Measurements from ENCODE around the gene MAP4K4.

Gene MAP4K4

DNA sequence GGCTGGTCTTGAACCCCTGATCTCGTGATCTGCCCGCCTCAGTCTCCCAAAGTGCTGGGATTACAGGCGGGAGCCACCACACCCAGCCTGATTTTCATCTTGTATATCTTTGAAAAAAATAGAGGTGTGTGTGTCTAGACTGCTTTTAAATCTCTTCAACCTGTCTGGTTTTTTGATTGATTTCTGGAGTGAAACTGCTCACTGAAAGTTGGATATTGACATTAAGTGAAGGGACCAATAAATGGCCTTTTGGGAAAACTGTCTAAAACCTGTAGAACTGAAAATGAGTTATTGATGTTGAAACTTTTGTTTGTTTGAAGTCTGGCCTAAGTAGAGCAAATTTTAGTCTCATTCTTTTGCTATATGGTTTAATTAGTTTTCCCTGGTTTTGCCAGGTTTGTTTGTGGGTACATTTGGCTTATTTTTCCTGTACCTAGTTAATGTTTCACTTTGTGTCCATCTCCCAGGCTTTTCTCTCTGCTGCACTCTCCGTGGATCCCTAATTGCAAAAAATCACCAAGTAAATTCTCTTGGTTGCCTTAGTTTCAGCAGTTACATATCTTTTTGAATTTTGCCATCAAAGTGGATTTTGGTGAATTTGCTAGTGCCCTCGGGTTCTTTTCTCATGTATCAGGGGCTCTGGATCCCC is 144.3 kb downstream of the MAP4K4 start:
- DNase-seq (ENCODE audit: low read depth): no peak

DNA sequence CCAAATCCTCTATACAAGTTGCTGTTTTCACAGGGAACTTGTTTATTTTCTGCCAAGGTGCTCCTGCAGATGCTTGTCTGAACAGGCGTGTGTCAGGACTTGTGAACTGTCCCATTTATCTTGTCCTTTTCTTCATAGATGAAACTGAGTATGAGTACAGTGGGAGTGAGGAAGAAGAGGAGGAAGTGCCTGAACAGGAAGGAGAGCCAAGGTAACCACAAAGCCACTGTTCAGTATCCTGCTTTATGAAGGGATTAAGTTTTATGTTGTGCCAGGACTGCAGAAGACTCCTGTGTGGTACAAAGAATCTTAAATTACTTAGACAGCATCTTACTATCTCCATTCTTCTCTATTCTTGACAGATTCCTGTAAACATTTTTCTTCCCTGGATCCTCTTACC is 145.0 kb downstream of the MAP4K4 start:
- DNase-seq (ENCODE audit: low read depth): no peak

DNA sequence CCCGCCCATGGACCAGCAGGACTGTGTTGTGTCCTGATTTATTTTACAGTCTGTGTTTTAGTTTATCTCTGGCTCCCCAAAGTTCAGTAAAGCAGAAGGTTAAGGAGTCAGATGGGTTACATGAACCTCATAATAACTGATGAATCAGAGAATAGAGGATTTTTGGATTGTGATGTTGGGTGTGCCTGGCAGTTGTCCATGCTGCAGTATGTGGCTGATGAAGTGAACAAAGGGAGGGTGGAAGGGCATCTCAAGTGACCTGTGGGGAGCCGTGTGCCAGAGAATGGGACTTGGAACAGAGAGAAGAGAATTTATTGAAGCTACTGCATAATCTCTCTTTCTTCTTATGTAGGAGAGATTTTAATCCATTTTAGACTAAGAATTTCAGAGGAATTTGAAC is 145.5 kb downstream of the MAP4K4 start:
- DNase-seq (ENCODE audit: low read depth): no peak

DNA sequence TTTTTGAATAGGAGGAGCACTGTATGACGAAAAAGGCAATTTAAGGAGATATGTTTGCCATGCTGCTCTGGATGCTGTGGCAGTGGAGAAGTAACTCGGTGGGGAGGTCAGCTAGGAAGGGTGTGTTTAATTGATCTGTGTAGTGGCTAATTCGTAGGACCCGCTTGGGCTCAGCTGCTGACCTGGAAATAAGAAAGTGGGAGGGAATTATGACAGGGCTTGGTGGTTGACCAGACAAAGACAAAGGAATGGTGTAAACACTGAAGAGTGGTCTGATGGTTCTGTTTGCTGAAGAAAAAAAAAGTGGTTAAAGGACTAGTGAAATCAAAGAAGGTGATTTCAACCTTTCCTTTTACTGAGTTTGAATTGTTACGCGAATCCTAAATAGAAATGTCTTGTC is 146.0 kb downstream of the MAP4K4 start:
- no peak for DNase-seq (ENCODE audit: low read depth)

DNA sequence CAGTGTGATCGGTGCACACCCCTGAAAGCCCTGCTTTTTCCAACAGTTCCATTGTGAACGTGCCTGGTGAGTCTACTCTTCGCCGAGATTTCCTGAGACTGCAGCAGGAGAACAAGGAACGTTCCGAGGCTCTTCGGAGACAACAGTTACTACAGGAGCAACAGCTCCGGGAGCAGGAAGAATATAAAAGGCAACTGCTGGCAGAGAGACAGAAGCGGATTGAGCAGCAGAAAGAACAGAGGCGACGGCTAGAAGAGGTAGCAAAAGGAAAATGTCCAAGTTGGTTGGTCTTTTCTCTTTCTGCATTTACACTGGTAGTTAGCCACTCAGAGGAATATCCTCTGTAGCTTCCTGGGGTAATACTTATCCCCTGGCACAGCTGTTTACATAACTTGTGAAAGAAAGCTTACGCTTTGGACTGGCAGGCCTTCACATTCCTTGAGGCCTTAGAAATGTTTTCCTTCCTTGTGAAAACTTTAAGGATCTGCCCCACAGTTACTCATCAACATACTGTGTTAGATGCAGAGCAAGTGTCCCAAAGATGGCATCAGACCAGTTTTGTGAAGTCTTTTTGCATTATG is 146.6 kb downstream of the MAP4K4 start:
- DNase-seq (ENCODE audit: low read depth): no peak

DNA sequence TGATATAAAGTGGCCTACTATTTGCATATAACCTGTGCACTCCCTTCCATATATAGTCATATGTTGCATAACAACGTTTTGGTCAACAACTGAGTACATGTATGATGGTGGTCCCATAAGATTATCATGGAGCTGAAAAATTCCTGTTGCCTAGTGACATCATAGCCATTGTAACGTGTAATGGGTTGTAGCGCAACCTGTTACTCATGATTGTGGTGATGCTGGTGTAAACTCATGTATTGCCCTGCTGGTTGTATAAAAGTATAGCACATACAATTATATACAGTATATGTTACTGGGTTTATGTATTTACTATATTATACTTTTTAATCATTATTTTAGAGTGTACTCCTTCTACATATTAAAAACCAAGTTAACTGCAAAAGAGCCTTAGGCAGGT is 149.5 kb downstream of the MAP4K4 start:
- DNase-seq (ENCODE audit: low read depth): no peak

DNA sequence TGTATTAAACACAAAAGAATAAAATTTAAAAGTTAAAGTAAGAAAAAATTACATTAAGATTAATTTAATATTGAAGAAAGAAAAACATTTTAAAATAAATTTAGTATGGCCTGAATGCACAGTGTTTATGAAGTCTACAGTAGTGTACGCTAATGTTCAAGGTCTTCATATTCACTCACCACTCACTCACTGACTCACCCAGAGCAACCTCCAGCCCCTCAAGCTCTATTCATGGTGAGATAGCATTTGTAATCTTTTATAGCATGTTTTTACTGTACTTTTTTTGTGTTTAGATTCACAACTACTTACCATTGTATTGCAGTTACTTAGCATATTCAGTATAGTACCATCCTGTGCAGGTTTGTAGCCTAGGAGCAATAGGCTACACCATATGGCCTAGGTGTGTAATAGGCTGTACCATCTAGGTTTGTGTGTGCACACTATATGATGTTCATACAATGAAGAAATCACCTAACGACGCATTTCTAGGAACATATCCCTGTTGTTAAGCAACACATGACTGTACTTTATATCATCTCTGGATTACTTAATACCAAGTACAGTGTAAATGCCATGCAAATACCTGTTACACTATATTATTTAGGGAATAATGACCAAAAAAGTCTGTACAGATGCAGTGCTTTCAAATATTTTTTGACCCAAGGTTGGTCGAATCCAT is 150.3 kb downstream of the MAP4K4 start:
- DNase-seq (ENCODE audit: low read depth): no peak

DNA sequence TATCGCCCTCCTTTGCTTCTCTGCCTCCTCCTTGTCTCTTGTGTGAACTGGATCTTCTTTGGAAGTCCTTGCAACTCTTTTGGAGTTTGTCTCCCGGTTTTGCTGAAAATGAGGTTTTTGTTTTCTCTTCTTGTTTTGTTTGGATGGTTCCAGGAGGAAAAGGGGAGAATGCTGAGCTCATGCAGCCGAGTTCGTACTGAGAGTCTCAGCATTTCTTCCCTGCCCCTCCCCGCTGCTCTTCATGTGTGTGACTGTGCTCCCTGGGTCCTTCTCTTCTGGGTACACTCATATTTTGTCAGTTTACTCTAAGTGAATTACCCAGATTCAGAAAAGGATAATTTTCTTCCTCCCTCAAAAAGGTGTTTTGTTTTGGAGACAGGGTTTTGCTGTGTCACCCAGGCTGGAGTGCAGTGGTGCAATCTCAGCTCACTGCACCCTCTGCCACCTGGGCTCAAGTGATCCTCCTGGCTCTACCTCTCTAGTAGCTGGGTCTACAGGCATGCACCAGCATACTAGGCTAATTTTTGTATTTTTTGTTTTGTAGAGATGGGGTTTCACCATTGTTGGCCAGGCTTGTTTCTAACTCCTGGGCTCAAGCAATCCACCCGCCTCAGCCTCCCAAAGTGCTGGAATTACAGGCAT is 151.4 kb downstream of the MAP4K4 start:
- no peak for DNase-seq (ENCODE audit: low read depth)

DNA sequence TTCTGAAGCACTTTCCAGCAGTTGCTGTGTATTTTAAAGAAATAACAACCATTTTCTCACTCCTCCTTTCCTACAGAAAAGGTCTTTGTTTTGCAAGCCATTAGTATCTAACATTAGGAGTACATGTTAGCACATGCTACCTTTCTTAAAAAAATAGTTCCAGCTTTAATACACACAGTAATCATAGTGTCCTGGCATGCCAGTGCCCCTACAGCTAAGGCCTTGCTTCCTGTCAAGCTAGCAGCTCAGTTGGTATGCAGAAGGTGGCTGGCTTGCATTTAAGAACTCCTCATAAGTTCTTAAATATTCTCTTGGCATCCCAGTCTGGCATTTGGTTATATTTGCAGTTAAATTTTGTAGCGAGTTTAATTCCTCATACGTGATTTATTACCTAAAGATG is 152.9 kb downstream of the MAP4K4 start:
- DNase-seq (ENCODE audit: low read depth): no peak

DNA sequence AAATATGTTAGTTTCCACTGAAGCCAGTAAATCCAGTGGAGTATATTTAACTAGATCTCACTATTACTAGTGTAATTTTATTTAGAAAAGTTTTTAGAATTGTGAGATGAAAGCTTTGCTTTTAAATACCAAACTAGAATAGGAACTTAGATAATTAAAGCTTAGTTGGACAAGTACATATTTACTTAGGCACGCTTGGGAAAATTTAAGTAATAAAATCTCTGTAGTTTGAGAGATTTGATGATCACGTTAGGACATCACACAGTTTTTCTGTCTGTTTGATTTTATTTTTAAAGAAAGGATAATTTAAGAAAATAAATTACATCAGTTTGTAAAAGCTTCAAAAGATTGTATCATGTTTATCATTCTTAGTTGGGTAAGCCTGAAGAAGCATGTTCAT is 153.5 kb downstream of the MAP4K4 start:
- DNase-seq (ENCODE audit: low read depth): no peak

DNA sequence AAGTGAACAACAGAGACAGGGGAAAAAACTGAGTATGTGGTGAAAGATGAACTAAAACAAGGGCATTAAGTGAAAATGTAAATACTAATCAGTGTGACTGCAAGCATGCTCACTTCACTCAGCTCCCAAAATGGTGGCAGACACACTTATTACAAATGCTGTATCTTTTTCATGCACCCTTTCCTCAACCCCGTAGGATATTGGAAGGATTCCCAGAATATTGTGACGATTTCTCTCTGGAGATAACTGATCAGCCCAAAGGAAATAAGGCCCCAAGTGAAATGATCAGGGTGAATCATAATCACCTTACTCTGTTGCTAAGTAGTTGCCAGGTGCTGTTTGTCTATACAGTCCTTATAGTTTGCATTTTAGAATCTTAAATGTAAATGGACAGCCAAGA is 155.3 kb downstream of the MAP4K4 start:
- DNase-seq (ENCODE audit: low read depth): no peak

DNA sequence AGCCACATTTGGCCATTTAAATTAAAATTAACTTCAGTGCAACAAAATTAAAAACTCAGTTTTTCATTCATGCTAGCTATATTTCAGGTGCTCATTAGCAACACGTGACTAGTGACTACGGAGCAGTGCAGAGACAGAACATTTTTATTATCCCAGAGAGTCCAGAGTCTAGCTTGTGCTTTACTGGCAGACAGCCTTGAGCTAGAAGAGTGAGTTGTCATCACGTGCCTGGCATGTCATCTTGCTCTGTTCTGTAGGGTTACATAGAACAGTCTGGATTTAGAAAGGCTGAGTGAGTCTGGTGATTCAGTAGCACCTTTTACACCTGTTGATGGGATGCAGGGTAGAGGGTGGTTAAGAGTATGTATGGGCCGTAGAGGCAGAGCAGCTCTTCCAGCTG is 157.4 kb downstream of the MAP4K4 start:
- no peak for DNase-seq (ENCODE audit: low read depth)

DNA sequence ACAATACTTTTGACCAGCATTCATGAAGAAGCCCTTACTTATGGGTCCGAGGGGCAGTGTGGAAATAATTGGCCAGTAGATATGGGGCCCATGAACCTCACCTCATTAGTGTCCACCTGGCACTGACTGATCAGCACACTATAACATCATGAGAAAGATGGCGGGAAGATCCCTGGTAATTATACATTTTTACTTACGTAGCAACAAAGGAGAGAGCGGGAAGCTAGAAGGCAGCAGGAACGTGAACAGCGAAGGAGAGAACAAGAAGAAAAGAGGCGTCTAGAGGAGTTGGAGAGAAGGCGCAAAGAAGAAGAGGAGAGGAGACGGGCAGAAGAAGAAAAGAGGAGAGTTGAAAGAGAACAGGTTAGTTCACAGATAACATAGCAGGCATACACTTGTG is 158.3 kb downstream of the MAP4K4 start:
- DNase-seq (ENCODE audit: low read depth): no peak

DNA sequence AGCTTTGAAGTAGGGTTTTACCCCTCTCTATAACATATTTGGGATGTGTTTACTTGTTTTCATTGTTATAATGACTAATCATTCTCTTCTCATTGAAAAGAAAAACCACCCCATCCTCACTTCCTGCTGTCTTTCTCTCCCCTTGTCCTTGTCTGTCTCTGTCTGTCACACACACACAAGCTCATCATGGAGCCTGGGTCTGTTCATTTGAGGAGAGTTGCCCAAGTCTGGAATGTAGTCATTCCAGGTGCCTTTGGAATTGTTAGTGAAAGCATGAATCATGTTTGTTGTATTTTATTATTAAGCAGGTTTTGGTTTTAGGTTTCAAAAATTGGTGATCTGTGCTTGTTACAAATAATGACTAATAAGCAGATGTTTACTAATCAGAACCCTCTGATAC is 160.7 kb downstream of the MAP4K4 start:
- DNase-seq (ENCODE audit: low read depth): no peak

DNA sequence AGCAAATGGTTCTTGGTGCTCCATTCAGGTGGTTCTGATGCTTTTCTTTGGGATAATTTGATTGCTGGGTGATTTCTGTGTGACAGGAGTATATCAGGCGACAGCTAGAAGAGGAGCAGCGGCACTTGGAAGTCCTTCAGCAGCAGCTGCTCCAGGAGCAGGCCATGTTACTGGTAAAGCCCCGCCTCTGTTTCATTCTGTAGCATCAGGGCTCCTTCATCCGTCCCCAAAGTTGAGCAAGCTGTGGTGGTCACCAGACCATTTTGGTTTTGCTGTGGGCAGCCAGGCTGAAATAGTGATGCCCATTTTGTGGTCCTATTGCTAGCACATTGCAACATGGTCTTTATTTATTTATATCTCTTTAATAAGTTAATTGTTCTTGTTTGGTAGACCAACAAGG is 161.4 kb downstream of the MAP4K4 start:
- DNase-seq (ENCODE audit: low read depth): no peak

DNA sequence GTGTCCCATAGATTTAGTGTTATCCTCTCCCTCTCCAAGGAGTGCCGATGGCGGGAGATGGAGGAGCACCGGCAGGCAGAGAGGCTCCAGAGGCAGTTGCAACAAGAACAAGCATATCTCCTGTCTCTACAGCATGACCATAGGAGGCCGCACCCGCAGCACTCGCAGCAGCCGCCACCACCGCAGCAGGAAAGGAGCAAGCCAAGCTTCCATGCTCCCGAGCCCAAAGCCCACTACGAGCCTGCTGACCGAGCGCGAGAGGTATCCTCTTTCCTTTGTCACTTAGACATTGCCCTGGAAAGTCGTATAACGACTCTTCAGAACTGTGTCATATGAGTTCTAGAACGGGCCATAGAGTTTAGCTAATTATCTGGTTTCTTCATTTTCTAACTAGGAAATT is 162.1 kb downstream of the MAP4K4 start:
- no peak for DNase-seq (ENCODE audit: low read depth)

DNA sequence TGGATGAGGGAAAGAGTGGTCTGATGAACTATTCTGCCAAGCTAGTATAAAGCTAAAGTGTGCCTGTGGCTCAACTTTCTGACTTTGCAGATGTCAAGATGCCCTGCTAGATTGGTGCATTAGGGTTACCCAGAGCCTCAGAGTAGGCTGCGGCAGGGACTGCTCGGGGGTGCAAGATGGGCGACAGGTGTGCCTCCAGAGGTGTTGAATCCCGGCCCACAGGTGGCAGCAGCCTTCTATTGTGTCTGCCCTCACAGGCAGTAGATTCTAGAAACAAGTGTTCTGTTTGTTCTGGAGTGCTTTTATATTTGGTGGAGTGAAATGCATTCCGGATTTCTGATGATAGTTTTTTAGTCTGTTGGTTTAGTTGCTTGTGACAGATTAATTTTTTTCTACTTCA is 162.7 kb downstream of the MAP4K4 start:
- no peak for DNase-seq (ENCODE audit: low read depth)

DNA sequence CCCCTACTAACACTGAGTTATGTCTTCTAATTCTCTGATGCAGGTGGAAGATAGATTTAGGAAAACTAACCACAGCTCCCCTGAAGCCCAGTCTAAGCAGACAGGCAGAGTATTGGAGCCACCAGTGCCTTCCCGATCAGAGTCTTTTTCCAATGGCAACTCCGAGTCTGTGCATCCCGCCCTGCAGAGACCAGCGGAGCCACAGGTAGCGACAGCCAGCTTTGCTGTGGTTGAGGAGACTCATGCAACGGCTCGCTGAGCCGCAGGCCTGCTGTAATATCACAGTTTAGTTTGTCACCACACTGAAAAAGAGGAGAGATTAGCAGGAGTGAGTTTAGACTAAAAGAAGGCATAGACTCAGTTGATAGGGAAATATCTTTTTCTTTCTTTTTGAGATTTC is 163.3 kb downstream of the MAP4K4 start:
- no peak for DNase-seq (ENCODE audit: low read depth)

DNA sequence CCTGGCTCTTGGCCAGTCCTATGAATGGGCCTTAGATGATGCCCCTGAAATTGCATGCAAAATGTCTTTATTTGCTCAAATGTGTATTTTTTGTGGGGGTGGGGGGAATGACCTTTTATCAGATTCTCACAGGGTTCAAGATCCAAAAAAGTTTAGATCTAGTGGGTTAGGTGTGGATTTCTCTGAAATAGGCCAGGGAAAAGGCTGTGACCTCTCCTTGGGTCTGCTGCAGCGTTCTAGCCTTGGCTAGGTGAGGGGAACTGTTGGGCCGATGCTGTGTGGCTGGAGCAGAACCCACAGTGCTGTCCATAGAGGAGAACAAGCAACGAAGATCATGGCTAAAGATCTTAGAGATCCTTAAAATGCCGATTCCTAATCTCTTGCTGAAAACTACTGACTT is 163.9 kb downstream of the MAP4K4 start:
- no peak for DNase-seq (ENCODE audit: low read depth)

DNA sequence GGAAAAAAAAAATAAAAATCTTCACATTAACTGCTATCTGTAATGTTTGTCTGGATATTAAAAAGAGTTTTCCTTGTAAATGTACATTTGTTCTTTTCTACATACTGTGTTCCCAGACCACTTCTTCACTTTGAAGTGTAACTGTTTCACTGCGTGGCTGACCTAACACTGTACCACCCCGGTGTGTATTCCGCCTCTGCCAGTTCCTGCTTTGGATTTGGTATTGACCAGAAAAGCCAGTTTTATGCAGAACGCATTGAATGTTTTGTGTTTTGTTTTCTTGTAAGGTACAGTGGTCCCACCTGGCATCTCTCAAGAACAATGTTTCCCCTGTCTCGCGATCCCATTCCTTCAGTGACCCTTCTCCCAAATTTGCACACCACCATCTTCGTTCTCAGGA is 166.0 kb downstream of the MAP4K4 start:
- no peak for DNase-seq (ENCODE audit: low read depth)

DNA sequence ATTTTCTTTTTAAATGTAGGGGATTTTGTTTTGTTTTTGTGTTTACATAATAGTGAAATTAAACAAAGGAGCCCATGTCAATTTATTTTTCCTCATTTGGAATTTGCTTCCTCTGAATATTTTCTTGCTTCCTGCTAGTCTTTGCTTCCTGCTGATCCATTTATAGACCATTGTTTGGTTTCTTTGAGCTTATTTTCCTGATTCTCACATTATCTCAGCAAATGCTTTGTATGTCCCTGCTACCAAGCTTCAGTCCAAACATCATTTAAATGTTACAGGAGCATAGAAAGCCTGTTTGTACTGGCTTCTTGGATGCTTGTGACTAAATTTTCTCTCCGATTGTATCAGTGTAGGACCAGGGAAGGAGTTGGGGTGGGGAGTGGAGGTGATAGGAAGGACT is 166.9 kb downstream of the MAP4K4 start:
- DNase-seq (ENCODE audit: low read depth): no peak

DNA sequence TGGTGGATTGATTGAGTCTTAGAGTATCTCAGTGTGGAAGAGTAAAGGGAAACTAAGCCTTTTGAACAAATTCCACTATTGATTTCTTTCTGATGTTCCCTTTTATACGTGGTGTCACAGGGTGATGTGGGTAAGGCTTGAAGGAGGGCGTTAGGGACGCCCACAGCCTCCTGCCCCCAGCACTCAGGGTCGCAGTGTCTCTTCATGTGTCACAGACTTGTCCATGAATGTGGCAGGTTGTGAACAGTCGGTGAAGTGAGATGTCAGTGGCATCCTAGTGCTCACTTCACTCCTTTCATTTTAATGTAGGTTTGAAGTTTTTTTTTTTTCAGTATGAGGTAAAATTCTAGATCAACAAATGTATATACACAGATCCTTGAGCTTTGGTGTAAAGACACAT is 171.0 kb downstream of the MAP4K4 start:
- no peak for DNase-seq (ENCODE audit: low read depth)

DNA sequence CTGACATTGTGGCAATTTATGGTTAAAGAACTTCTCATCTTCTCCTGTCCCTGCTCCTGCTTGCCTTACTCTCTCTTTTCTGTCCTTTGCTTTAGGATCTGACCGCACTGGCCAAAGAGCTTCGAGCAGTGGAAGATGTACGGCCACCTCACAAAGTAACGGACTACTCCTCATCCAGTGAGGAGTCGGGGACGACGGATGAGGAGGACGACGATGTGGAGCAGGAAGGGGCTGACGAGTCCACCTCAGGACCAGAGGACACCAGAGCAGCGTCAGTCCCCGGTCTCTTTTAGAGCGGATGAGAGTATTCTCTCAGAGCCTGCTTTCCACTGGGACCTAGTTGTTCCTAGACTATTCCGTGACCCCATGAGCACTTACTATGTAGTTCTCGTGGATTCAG is 172.0 kb downstream of the MAP4K4 start:
- no peak for DNase-seq (ENCODE audit: low read depth)
